HG03045 (cell line): ENCODE data around the gene DNAI7.

Experiments used
- ATAC-seq: cut with Tn5 transposase; IDR thresholded peaks from one replicate; pipeline ENCODE4 v1.9.1; 2021; ENCODE audit warnings: mild to moderate bottlenecking, moderate library complexity; ENCODE audit not compliant: unreplicated experiment

The DNAI7 gene

DNA sequence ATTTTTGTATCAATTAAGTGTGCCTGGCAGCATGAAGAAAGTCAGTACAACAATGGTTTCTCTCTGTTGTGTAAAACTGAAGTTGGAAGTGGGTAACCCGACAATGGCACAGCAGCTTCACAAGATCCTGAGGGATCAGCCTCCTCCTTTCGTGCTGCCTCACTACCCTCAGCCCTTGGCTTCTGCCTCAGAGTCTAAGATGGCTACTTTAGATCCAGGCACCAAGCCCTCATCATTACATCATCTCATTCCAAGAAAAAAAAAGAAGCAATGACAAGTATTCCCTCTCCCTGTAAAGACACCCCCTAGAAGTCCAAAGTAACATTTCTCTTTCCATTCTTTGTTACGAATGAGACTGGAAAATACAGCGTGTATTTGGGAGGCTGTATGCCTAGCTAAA, 92.6 kb downstream of the DNAI7 start:
- no peak for ATAC-seq

GRCh38 chr12:25101092-25101445, 93.9 kb downstream of the DNAI7 start:
- no peak for ATAC-seq

- no peak for ATAC-seq
These were observed 94.5 kb downstream of the DNAI7 start for GRCh38 chr12:25100194-25101091.

- ATAC-seq: no peak
These were observed 96.0 kb downstream of the DNAI7 start for GRCh38 chr12:25099010-25099409.

DNA sequence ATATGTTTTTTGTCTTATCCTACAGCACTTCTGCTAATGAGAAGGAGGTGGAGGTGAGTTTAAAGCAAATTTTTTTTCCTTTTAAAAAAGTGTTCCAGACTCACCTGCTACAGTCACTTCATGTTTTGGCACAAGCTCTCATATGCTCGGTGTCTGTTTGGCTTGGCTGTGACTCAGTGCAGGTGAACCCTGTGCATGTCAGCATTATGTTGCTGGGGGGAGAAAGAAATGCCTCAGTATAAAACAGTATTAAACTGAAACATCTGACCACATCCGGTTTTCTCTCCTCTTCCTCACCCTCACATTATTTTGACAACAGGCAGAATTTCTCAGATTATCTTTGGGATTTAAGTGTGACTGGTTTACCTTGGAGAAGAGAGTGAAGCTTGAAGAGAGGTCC, 105.2 kb downstream of the DNAI7 start:
- ATAC-seq: no peak

GRCh38 chr12:25087596-25087995, 107.4 kb downstream of the DNAI7 start:
- no peak for ATAC-seq

DNA sequence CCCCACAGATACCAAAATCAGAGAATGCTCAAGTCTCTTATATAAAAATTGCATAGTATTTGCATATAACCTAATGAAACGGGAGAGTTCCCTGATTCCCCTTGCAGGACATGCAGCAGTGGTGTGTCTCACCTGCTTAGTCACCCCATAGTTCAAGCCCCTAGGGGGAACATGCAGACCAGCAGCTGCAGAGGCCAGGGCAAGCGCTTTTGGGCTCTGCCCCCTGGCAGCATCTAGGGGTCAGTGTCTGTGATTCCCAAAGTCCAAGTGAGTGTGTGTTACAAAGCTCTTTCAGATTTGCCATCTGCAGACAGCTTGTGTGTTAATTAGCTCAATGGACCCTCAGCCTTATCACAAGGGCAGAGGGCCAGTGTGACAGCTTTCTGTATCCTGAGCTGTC, 110.1 kb downstream of the DNAI7 start:
- ATAC-seq: no peak

DNA sequence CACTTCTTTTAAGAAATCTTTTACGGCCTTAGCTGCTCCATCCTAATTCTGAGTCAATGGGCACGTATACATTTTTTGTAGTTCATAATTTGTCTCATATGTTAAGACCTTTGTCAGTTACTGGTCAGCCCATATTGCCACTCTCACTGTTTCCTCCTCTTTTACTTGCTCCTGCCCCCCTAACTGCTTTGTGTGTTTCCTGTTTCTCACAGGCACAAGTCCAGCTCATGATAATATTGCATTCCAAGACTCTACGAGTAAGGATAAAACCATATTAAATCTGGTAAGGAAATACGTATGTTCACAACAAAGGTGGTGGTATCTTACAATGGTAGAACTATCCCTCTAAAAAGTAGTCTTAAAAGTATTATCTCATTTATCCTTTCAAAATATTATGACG, 111.7 kb downstream of the DNAI7 start:
- no peak for ATAC-seq

DNA sequence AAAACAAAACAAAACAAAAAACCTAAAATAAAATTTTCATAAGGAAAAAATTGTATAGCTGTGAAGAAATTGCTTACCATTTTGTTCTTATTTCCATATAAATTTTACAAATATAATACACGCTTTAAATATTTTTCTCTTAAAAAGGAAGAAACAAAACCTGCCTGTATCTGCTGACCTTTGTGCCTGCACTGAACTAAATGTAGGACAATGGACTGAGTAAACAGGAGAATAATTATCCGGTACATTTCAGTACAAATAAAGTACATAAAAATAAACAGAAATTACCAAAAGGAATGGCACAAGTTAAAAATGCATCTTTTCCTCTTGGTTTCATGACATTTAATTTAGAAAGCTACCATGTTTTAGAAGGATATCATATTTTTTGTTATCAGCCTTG, 112.3 kb downstream of the DNAI7 start:
- ATAC-seq: no peak

DNA sequence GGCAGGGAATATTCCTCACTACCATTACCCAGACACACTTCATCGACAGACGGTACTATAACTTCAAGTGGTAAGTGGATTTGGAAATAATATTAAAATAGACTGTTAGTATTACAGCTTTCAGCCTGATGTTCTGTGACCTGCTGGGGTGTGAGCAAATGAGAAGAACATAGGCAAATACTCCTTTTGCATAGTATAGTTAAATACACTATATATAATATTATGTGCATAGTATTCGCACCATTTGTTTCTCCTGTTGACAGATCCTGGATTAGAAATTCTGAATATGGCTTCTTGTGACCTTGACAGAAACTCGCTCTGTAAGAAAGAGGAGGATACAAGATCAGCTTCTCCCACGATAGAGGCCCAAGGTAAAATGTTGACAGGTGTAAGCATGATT, 115.6 kb downstream of the DNAI7 start:
- no peak for ATAC-seq

- peak; percentile 51 for ATAC-seq
These were observed 120.0 kb downstream of the DNAI7 start for GRCh38 chr12:25074954-25075353.

DNA sequence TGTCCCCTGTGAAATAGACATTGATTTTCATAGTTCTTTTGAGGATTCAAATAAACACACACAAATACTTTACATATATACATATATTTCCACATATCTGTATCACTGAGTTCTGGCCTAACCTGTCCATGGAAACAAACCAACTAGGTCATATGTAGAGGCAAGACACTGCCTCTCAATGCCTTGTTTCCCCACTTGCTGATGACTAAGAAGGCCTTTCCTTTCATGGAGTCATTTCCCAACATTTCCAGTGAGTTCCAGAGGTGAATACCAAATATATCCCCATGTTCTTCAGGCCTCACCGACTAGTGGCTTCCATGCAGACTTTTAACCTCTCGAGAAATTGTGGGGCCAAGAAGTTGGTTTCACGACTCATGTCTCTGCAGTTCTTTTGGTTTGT, 120.8 kb downstream of the DNAI7 start:
- no peak for ATAC-seq

DNA sequence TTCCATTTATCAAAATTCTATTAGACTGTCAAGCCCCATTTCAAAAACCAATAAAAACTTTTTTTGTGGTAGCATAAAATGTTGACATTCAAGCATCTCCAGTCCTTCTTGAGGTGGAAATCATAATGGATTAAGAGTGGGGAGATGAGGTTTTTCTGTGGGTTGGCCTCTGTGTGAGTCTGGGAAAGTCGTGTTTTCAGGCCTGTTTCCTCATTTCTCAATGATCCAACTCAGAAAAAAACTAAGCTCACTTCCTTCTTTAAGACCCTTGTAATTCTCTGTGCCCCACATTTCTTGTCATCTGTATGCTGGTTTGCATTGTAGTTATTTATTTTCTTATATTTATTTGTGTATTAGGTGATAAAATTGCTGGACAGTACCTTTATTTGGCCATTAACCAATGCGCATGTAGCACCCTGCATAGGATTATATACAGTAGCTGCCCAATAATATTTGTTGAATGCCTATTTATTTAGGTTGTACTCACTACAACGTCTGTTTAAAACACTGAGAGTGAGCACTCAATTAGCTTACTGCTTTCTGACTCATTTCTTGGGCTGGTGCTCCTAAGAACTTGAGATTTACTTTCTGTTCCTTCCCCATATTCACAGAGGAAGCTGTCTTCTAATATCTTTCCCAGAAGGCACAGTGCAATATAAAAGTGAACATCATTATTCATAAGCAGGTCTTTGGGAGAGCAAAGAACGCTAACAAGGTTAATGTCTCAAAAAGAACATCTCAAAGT, 121.9 kb downstream of the DNAI7 start:
- ATAC-seq: no peak

GRCh38 chr12:25071366-25071765, 123.6 kb downstream of the DNAI7 start:
- no peak for ATAC-seq

- no peak for ATAC-seq
These were observed 125.7 kb downstream of the DNAI7 start for GRCh38 chr12:25069224-25069623.

DNA sequence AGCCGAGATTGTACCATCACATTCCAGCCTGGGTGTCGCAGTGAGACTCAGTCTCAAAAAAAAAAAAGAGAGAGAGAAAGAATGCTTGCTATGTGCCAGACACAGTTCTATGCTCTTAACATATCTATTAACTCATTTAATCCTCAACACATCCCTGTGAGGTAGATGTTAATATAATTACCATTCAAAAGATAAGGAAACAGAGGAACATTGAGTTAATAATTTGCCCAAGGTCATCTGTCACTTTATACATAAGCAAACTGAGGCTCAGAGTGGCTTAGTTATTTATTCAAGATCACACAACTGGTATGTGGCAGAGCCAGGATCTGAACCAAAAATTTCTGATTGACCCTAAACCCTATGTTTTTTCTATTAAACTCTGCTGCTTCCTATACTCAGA, 129.9 kb downstream of the DNAI7 start:
- ATAC-seq: no peak

DNA sequence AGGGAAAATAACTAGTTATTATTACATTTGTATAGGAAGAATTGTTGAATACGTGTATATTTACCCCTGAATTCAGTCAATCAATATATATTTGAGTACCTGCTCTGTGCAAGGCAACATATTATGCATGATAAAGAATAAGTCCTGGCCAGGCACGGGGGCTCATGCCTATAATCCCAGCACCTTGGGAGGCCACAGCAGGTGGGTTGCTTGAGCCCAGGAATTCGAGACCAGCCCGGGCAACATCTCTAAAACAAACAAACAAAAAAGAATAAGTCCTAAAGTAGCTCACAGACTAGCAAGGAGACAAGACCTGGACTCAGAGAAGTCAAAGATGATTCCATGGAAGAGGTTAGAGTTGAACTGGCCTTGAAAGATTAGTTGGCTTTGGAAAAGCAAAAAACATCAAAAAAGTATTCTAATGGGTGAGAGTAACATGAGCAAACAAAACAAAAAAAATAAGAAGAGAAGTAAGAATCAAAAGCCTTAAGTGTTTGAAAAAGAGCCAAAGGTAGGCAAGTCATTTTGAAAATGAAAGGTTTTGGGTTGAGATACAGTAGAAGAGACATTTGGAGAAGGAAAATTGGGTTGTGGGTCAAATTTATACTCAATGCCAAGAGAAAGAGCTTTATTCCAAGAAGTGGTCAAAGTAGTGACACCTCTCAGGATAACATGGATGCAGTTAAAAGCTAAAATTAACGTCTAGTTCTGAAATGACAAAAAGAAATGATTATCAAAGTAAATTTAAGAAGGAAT, 130.9 kb downstream of the DNAI7 start:
- ATAC-seq: no peak

DNA sequence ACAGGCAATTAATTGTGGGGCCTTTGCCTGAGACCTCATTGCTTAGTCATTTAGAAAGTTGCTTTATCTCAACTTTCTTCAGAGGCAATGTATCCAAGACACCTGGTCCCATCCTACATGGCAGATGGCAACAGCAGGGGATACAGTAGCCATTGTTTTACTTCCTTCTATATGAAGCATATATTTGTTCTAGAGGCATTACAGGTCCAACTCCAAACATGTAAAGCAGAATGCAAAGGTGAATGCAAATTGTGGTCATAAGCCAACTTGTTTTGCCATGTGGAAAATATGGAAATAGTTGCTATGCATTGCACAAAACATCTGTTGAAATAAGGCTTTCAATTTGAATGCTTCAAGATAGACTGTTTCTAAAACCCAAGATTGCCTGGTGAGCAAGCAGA, 136.3 kb downstream of the DNAI7 start:
- ATAC-seq: peak; percentile 34
